IMR-90 (cell line): Measurements from ENCODE around the gene RAB43. TPM values are rescaled to one million over a fixed set of nuclear protein-coding genes. Genes with fewer than 3 reads are reported as not detected.

Experiments
- ATAC-seq: fragments of 200-7000 bp; cut with Tn5 transposase; 2 replicates; pipeline ENCODE4 v1.9.1; 2020; ENCODE audit warnings: low read depth, mild to moderate bottlenecking, moderate library complexity
- BruUV-seq: library from RNA; stranded (reverse); fragments of 400-500 nt; replicated peaks from 2 replicates; lab custom pipeline; 2021; lab: Mats Ljungman, UMichigan
- CTCF ChIA-PET: fragments of 300-600 bp; formaldehyde crosslinking; extraction: SDS; loops from one replicate; lab custom pipeline; 2021; ENCODE audit warnings: antibody characterized with exemption; lab: Yijun Ruan, JAX
- POLR2A ChIA-PET: fragments of 300-600 bp; sonication (Branson Sonifier 250); formaldehyde crosslinking; loops from one replicate; lab custom pipeline; 2022; ENCODE audit warnings: antibody characterized with exemption; ENCODE audit not compliant: unreplicated experiment; lab: Charles Lee
- DNase-seq: peaks from one replicate; pipeline ENCODE4 v3.0.0; 2013
- H2AFZ ChIP-seq: replicated peaks from 2 replicates; pipeline ENCODE3; 2013; ENCODE audit warnings: low read length, mild to moderate bottlenecking; ENCODE audit not compliant: poor library complexity
- H2AK5ac ChIP-seq: 2 replicates; pipeline ENCODE4 v1.6.1; 2013; ENCODE audit warnings: low read depth, low read length, inconsistent platforms
- H2AK9ac ChIP-seq: replicated peaks from 2 replicates; pipeline ENCODE3; 2013; ENCODE audit warnings: mild to moderate bottlenecking, low read depth, low read length, moderate library complexity; ENCODE audit not compliant: poor library complexity
- H2BK120ac ChIP-seq: 2 replicates; pipeline ENCODE4 v1.6.1; 2013; ENCODE audit warnings: low read depth, low read length, inconsistent platforms
- H2BK15ac ChIP-seq: 3 replicates; pipeline ENCODE4 v1.6.1; 2013; ENCODE audit warnings: low read depth, low read length, inconsistent platforms
- H2BK20ac ChIP-seq: 2 replicates; pipeline ENCODE4 v1.6.1; 2013; ENCODE audit warnings: low read depth, mild to moderate bottlenecking, inconsistent platforms, low read length, moderate library complexity
- H2BK5ac ChIP-seq: 2 replicates; pipeline ENCODE4 v1.6.1; 2013; ENCODE audit warnings: mild to moderate bottlenecking, low read depth, low read length, inconsistent platforms; ENCODE audit not compliant: poor library complexity, severe bottlenecking
- H3K14ac ChIP-seq: replicated peaks from 2 replicates; pipeline ENCODE4 v1.6.1; 2013; ENCODE audit warnings: low read depth, low read length, inconsistent platforms
- H3K18ac ChIP-seq: 2 replicates; pipeline ENCODE4 v1.6.1; 2013; ENCODE audit warnings: low read depth, low read length, control low read depth
- H3K23ac ChIP-seq: 2 replicates; pipeline ENCODE4 v1.6.1; 2013; ENCODE audit warnings: low read depth, low read length, inconsistent platforms
- H3K27ac ChIP-seq: 2 replicates; pipeline ENCODE4 v1.5.1; 2013; ENCODE audit warnings: mild to moderate bottlenecking, control low read depth, low read length; ENCODE audit not compliant: insufficient read depth
- H3K27me3 ChIP-seq: 2 replicates; pipeline ENCODE4 v1.6.1; 2013; ENCODE audit warnings: low read length; ENCODE audit not compliant: control insufficient read depth, insufficient read depth
- H3K36me3 ChIP-seq: 2 replicates; pipeline ENCODE4 v1.6.1; 2013; ENCODE audit warnings: low read length, mixed read lengths; ENCODE audit not compliant: control insufficient read depth, insufficient read depth
- H3K4ac ChIP-seq: 2 replicates; pipeline ENCODE4 v1.6.1; 2013; ENCODE audit warnings: low read depth, low read length, inconsistent platforms
- H3K4me1 ChIP-seq: 2 replicates; pipeline ENCODE4 v1.6.1; 2013; ENCODE audit warnings: low read length, mixed read lengths; ENCODE audit not compliant: control insufficient read depth, insufficient read depth
- H3K4me2 ChIP-seq: 2 replicates; pipeline ENCODE4 v1.6.1; 2013; ENCODE audit warnings: low read depth, mild to moderate bottlenecking, control low read depth, low read length, moderate library complexity
- H3K4me3 ChIP-seq: 2 replicates; pipeline ENCODE4 v1.5.1; 2013; ENCODE audit warnings: low read depth, mild to moderate bottlenecking, control low read depth, low read length, moderate library complexity; ENCODE audit not compliant: insufficient read depth
- H3K56ac ChIP-seq: 2 replicates; pipeline ENCODE4 v1.6.1; 2013; ENCODE audit warnings: low read length, inconsistent platforms; ENCODE audit not compliant: insufficient read depth; ENCODE audit errors: extremely low read depth
- H3K79me1 ChIP-seq, 2 experiments: 2 replicates each; pipeline ENCODE4 v1.6.1; 2013; ENCODE audit warnings: low read length in 2 of 2, inconsistent platforms in 1 of 2, low read depth in 1 of 2
- H3K9ac ChIP-seq: 2 replicates; pipeline ENCODE4 v1.6.1; 2013; ENCODE audit warnings: low read depth, low read length, control low read depth
- H3K9me1 ChIP-seq: 2 replicates; pipeline ENCODE4 v1.6.1; 2013; ENCODE audit warnings: low read length, inconsistent platforms; ENCODE audit not compliant: insufficient read depth
- H3K9me3 ChIP-seq: 2 replicates; pipeline ENCODE4 v1.6.1; 2013; ENCODE audit warnings: low read length; ENCODE audit not compliant: control insufficient read depth, insufficient read depth
- H4K20me1 ChIP-seq: 2 replicates; pipeline ENCODE4 v1.6.1; 2013; ENCODE audit warnings: low read length, inconsistent platforms; ENCODE audit not compliant: insufficient read depth
- H4K5ac ChIP-seq: 2 replicates; pipeline ENCODE4 v1.6.1; 2013; ENCODE audit warnings: mild to moderate bottlenecking, low read depth, low read length, control low read depth
- H4K8ac ChIP-seq, 2 experiments: 2 replicates each; pipeline ENCODE4 v1.6.1; 2013; ENCODE audit warnings: low read depth in 2 of 2, low read length in 2 of 2, control low read depth in 1 of 2, inconsistent platforms in 1 of 2
- H4K91ac ChIP-seq: 2 replicates; pipeline ENCODE4 v1.6.1; 2013; ENCODE audit warnings: low read depth, low read length, inconsistent platforms; ENCODE audit not compliant: insufficient read depth
- BHLHE40 ChIP-seq: fragments of 150-350 bp; IDR thresholded peaks from 2 replicates; pipeline ENCODE4 v1.6.1; 2016; ENCODE audit warnings: mild to moderate bottlenecking, low read depth, low read length
- CEBPB ChIP-seq: IDR thresholded peaks from 2 replicates; pipeline ENCODE4 v1.6.1; 2012; ENCODE audit warnings: low read depth, low read length, improper control_type of control experiment
- CTCF ChIP-seq: conservative IDR thresholded peaks from 2 replicates; pipeline ENCODE4 v1.5.1; 2012; ENCODE audit warnings: mild to moderate bottlenecking, low read depth, low read length, improper control_type of control experiment
- ELK1 ChIP-seq: fragments of 150-350 bp; IDR thresholded peaks from 2 replicates; pipeline ENCODE4 v1.6.1; 2016; ENCODE audit warnings: low read depth, mild to moderate bottlenecking, low read length, moderate library complexity, borderline replicate concordance
- MAFK ChIP-seq: IDR thresholded peaks from 2 replicates; pipeline ENCODE4 v1.6.1; 2012; ENCODE audit warnings: low read depth, low read length, improper control_type of control experiment
- NFE2L2 ChIP-seq: fragments of 150-350 bp; IDR thresholded peaks from 2 replicates; pipeline ENCODE4 v1.6.1; 2016; ENCODE audit warnings: low read depth, mild to moderate bottlenecking, low read length
- POLR2A ChIP-seq: IDR thresholded peaks from 2 replicates; pipeline ENCODE4 v1.6.1; 2012; ENCODE audit warnings: mild to moderate bottlenecking, low read depth, low read length
- RAD21 ChIP-seq: IDR thresholded peaks from 2 replicates; pipeline ENCODE4 v1.6.1; 2012; ENCODE audit warnings: low read length, improper control_type of control experiment
- RFX5 ChIP-seq: IDR thresholded peaks from 2 replicates; pipeline ENCODE4 v1.8.0; 2012; ENCODE audit warnings: low read depth, mild to moderate bottlenecking, low read length, moderate library complexity
- SMC3 ChIP-seq: fragments of 150-350 bp; IDR thresholded peaks from 2 replicates; pipeline ENCODE4 v1.6.1; 2016; ENCODE audit warnings: low read depth, mild to moderate bottlenecking, antibody characterized with exemption, low read length, moderate library complexity
- WGBS, 2 experiments: methylation state at CpG; one replicate each; pipeline versions ENCODE4 v1.1.5 to v1.1.7; 2013; ENCODE audit warnings: missing lambda C conversion rate in 2 of 2; ENCODE audit not compliant: insufficient read length in 1 of 2; ENCODE audit errors: extremely low coverage in 2 of 2; 5-methylcytosine and 5-hydroxymethylcytosine counted together
- dilution Hi-C: fragments of 300-500 bp; cut with HindIII; formaldehyde crosslinking; loops from one replicate; pipeline ENCODE4 v1.14.3; 2018; ENCODE audit warnings: low sequenced_read_pairs; ENCODE audit not compliant: unreplicated experiment
- in situ Hi-C: fragments of 300-500 bp; cut with MboI; formaldehyde crosslinking; loops from 3 replicates; pipeline ENCODE4 v1.14.3; 2019; ENCODE audit warnings: low sequenced_read_pairs, inconsistent platforms, mixed read lengths
- intact Hi-C: fragments of 100-400 bp; cut with micrococcal nuclease; formaldehyde crosslinking; loops from 2 replicates; pipeline ENCODE4 v1.10.0; 2022
- polyA plus RNA-seq, 3 experiments: library from polyadenylated mRNA; depleted of rRNA; stranded (reverse); fragments of >200 nt; gene quantifications; 2 replicates each; pipeline ENCODE4 v1.2.3, GENCODE V29; 2012; ENCODE audit warnings: low replicate concordance in 1 of 3
- total RNA-seq: library from RNA; depleted of rRNA; stranded (reverse); fragments of >200 nt; gene quantifications from 2 replicates; pipeline ENCODE4 v1.2.3, GENCODE V29; 2012

Gene RAB43
- total and polyA plus RNA-seq, 2 of the 4 experiments (the other 2 are of a cell fraction): 9.9 to 14.0 TPM

DNA sequence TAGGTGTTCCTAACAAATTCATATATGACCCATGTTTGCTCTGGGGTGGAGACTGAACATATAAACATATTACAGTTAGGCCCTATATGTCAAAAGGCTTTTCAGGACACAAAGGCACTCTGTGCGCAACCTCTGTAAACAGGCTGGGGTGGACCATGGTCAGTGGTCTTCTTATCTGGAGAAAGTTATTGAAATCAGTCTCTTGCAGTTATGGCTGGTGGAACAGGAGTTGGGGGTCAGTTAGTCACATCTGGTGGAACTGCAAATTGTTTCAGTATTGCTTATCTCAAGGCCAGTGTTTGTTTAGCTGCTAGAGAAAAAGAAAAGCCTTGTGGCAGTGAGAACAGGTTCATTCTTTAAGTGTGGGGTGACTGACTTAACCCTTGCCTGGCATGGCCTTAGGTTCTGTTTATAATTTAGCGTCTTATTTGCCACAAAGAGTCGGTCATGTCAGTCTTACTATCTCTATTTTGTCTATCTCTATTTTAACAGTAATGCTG lies 66.9 kb downstream of the RAB43 start:
- no TSS peak for BruUV-seq
- Histone ChIP-seq H3K18ac (no peak overlapping the region), H2BK15ac (no peak overlapping the region), H3K23ac (no peak overlapping the region), H2AFZ (no peak overlapping the region), H4K5ac (no peak overlapping the region), H2AK5ac (no peak overlapping the region), H3K4ac (no peak overlapping the region), H3K79me1 (no peaks in the 10 kb centered on the region), H3K56ac (no peak overlapping the region), H3K9me1 (no peaks in the 10 kb centered on the region), H3K4me1 (peaks cover 2% of the 10 kb centered on the region; the same call in 1 of the 2 replicates), H2BK5ac (no peak overlapping the region), H3K27me3 (peaks cover 23% of the 10 kb centered on the region), H3K36me3 (no peaks in the 10 kb centered on the region), H2AK9ac (no peak overlapping the region), H3K14ac (no peak overlapping the region), H4K20me1 (no peaks in the 10 kb centered on the region), H3K9me3 (no peaks in the 10 kb centered on the region), H3K4me3 (no peak overlapping the region), H4K91ac (no peak overlapping the region), H3K27ac (no peak overlapping the region), H4K8ac (no peak overlapping the region), H3K4me2 (no peak overlapping the region), H2BK20ac (no peak overlapping the region), H2BK120ac (no peak overlapping the region), H3K9ac (no peak overlapping the region)
- ChIA-PET POLR2A (no interaction called here), CTCF (no interaction called here)
- TF ChIP-seq CTCF: no peak
- no peak for TF ChIP-seq RAD21
- no peak for TF ChIP-seq SMC3
- TF ChIP-seq BHLHE40: no peak
- no peak for TF ChIP-seq NFE2L2
- no peak for TF ChIP-seq MAFK
- no peak for TF ChIP-seq RFX5
- TF ChIP-seq ELK1: no peak
- no peak for TF ChIP-seq CEBPB
- TF ChIP-seq POLR2A: no peak
- dilution Hi-C loops: no loop called here
- WGBS, 2 experiments: no CpG with 5 or more reads among the region's 3 CpGs
- no peak for ATAC-seq
- intact Hi-C loops: loop anchor here (5.0 to 10.0 kb wide), 2 partner anchors 60 to 193 kb away; partner anchors contain the start of gene COPG1
- in situ Hi-C loops: loop anchor here (10.0 kb wide), 1 partner anchor 190 kb away; the partner anchor contains the start of gene COPG1
- no peak for DNase-seq
